ENCODE results near the gene NAA15.
A peak's percentile ranks its signal among the peaks of the same experiment; 100 is the strongest.

NAA15 gene

DNA sequence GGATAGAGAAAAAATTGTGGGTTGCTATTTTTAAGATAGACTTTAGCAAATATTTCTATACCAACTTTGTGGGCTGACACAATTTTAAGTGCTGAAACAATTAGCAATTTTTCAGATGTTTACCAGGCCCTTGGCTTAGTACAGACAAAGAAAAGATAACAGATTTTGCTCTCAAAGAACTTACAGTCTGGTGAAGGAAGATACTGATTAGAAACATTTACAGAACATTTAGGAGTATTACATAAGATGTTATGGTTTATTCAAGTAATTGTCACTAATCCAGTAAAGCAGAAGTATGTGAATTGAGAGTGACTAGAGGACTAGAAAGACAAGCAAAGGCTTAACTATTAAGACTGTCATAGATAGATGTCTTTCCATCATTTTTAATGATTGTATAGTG lies 36.3 kb downstream of the NAA15 start:
- DNase-seq (ENCODE audit: low read depth) = no peak

DNA sequence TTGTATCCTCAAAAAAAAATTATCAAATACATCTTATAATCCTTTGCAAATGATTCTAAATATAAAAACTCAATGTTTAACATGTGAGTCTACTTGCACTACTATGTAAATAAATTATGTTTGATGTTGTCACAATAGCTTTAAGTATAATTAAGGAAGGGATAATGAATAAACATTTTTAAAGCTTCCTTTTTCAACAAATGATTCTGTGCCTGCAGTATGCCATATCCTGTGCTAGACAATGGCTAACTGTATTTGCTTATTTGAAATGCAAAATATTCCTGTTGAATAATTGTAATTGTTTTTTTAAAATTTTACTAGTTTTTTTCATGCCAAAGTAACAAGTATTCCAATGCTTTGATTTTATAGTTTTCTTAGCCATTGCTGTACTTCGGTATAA lies 60.0 kb downstream of the NAA15 start:
- H3K4me3 ChIP-seq (ENCODE audit: low read depth, low read length) = no peak overlapping the region
- no peak for DNase-seq (ENCODE audit: low read depth)
- TF ChIP-seq, protein P1, sequence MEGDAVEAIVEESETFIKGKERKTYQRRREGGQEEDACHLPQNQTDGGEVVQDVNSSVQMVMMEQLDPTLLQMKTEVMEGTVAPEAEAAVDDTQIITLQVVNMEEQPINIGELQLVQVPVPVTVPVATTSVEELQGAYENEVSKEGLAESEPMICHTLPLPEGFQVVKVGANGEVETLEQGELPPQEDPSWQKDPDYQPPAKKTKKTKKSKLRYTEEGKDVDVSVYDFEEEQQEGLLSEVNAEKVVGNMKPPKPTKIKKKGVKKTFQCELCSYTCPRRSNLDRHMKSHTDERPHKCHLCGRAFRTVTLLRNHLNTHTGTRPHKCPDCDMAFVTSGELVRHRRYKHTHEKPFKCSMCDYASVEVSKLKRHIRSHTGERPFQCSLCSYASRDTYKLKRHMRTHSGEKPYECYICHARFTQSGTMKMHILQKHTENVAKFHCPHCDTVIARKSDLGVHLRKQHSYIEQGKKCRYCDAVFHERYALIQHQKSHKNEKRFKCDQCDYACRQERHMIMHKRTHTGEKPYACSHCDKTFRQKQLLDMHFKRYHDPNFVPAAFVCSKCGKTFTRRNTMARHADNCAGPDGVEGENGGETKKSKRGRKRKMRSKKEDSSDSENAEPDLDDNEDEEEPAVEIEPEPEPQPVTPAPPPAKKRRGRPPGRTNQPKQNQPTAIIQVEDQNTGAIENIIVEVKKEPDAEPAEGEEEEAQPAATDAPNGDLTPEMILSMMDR (conservative IDR thresholded peaks at IDR 0.05; ENCODE audit: low read depth, low read length) = no peak

More for the DNA sequence above, 36.3 kb downstream of the NAA15 start:
- H3K4me3 ChIP-seq (ENCODE audit: low read depth, low read length) = no peak overlapping the region
- TF ChIP-seq, protein P1 (conservative IDR thresholded peaks at IDR 0.05; ENCODE audit: low read depth, low read length) = no peak

DNA sequence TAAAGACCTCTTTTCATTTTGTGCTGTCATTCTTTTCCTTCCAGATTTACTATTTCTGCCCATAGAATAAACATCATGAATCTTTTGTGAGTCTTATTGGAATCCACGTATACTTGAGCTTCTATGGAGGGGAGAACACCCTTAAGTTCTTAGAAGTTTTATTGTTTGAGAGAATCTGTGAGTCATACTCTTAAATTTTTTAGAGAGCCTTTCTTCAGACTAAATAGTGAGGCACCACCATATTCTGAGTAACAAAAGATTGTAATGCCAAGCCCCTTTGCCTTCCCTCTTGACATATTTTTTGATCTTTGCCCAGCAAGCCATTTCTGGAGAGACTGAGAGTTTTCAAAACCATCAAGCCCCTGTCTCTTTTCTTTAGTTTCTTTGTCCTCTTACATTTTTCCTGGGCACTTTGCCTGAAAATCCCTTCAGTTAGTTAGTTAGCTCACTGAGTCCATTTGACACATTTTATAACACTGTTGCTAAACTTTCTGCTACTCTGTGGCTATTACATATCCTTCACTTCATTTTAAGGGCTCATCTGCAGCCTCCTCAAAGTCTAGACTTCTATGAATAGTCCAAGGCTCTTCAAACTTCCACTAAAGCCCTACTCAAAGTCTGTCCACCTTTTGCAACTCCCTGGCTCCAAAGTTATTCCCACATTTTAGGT lies 66.3 kb downstream of the NAA15 start:
- peak; percentile 47 for DNase-seq (ENCODE audit: low read depth)
- H3K4me3 ChIP-seq (ENCODE audit: low read depth, low read length) = no peak overlapping the region

DNA sequence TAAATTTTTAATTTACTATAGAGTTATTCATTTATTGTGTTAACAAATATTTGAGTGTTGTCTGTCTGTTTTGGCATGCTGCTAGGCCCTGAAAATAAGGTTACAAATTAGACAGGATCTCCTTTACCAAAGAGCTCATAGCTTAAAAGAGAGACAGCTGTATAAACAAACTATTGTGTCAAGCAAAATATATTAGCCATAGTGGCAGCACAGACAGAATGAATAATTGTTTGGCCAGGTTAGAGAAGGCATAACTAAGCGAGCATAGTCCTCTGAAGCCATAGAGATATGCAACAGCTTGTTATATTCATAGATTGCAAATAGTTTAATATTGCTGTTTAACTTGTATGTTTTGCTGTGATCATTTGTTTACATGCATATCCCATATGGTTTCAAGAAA lies 67.7 kb downstream of the NAA15 start:
- H3K4me3 ChIP-seq (ENCODE audit: low read depth, low read length) = no peak overlapping the region
- TF ChIP-seq, protein P1 (conservative IDR thresholded peaks at IDR 0.05; ENCODE audit: low read depth, low read length) = no peak
- DNase-seq (ENCODE audit: low read depth) = peak; percentile 48

More for the DNA sequence above, 66.3 kb downstream of the NAA15 start:
- TF ChIP-seq, protein P1 (conservative IDR thresholded peaks at IDR 0.05; ENCODE audit: low read depth, low read length) = no peak

DNA sequence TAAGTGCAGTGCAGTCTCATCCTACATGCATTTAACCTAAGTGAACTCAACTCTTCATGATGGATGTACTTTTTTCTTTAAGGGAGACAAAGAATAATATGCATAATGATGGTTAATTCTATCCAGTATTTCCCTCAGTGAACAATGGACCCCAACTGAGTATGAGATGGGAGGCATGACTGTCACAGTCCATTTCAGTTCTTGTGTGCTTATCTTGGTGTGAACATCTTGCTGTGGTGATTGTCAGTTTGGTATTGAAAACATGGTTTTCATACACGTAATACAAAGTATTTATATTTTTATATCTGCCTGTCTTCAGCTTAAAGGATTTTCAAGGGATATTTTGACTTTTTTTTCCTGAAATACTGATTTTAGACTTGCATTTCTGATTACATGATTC lies 72.9 kb downstream of the NAA15 start:
- TF ChIP-seq, protein P1 (conservative IDR thresholded peaks at IDR 0.05; ENCODE audit: low read depth, low read length) = no peak
- no peak for DNase-seq (ENCODE audit: low read depth)
- no peak overlapping the region for H3K4me3 ChIP-seq (ENCODE audit: low read depth, low read length)

DNA sequence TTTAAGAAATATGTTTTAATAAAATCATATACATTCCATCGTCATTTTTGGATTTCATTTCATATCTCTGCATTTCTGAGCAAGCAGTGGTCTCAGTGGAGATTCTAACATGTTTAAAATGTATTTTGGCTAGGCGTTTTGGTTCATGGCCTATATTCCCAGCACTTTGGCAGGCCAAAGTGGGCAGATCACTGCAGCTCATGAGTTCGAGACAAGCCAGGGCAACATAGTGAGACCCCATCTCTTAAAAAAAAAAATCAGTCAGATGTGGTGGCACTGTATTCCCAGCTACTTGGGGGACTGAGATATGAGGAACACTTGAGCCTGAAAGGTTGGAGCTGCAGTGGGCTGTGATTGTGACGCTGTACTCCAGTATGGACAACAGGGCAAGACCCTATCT lies 85.1 kb downstream of the NAA15 start:
- TF ChIP-seq, protein P1 (conservative IDR thresholded peaks at IDR 0.05; ENCODE audit: low read depth, low read length) = no peak
- no peak for DNase-seq (ENCODE audit: low read depth)
- H3K4me3 ChIP-seq (ENCODE audit: low read depth, low read length) = no peak overlapping the region

DNA sequence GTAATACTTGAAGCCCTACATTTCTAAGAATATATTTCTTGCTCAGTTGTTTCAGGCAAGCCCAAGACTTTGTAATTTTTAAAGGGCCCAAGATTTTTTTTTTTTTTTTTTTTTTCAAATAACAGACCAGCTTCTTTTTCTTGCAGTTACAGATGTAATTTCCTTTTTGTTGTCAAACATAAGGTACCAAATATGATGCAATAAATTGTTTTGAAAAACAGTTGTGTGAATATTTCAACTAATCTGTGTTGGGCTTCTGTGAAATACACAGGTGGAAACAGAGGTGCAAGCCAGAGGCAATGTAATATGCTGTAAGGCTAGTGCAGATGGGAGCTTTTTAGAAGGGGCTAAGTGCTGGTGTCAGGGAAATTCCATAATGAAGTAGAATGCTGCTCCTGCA lies 87.8 kb downstream of the NAA15 start:
- no peak for DNase-seq (ENCODE audit: low read depth)
- TF ChIP-seq, protein P1 (conservative IDR thresholded peaks at IDR 0.05; ENCODE audit: low read depth, low read length) = no peak
- H3K4me3 ChIP-seq (ENCODE audit: low read depth, low read length) = no peak overlapping the region

Measured in choroid plexus epithelial cell (primary cell).